PC-9 (cell line): ENCODE results near the gene XYLB. TPM values are rescaled to one million over a fixed set of nuclear protein-coding genes. Genes with fewer than 3 reads are reported as not detected.

ENCODE experiments used
- BruUV-seq: library from RNA; stranded (reverse); fragments of 400-500 nt; replicated peaks from 2 replicates; lab custom pipeline; 2021; lab: Mats Ljungman, UMichigan
- CTCF ChIA-PET: fragments of 300-600 bp; sonication (Branson Sonifier 250); formaldehyde crosslinking; loops from one replicate; lab custom pipeline; 2022; ENCODE audit warnings: antibody characterized with exemption; lab: Charles Lee
- POLR2A ChIA-PET: fragments of 300-600 bp; sonication (Branson Sonifier 250); formaldehyde crosslinking; loops from one replicate; lab custom pipeline; 2022; ENCODE audit warnings: antibody characterized with exemption; ENCODE audit not compliant: unreplicated experiment; lab: Charles Lee
- DNase-seq, 2 experiments: peaks; one replicate each; pipeline versions ENCODE4 v3.0.0 to v3.0.0-alpha.2; 2015 to 2022; ENCODE audit warnings: mixed read lengths in 1 of 2
- H2AFZ ChIP-seq: fragments of 200-600 bp; sonication (generic); 2 replicates; pipeline ENCODE4 v1.8.1; 2017; ENCODE audit warnings: antibody characterized with exemption
- H3F3A ChIP-seq: fragments of 200-600 bp; sonication (generic); 2 replicates; pipeline ENCODE4 v1.8.1; 2017; ENCODE audit warnings: antibody characterized with exemption, mild to moderate bottlenecking, low read depth; ENCODE audit not compliant: insufficient read depth
- H3K27ac ChIP-seq: fragments of 200-600 bp; sonication (generic); 2 replicates; pipeline ENCODE4 v1.6.1; 2016; ENCODE audit warnings: mixed run types
- H3K27me3 ChIP-seq: fragments of 200-600 bp; sonication (generic); 2 replicates; pipeline ENCODE4 v1.6.1; 2016; ENCODE audit warnings: low read depth, mixed run types; ENCODE audit not compliant: insufficient read depth
- H3K36me3 ChIP-seq: fragments of 200-600 bp; sonication (generic); 2 replicates; pipeline ENCODE4 v1.6.1; 2016; ENCODE audit warnings: low read depth, mixed run types
- H3K4me1 ChIP-seq: fragments of 200-600 bp; sonication (generic); replicated peaks from 2 replicates; pipeline ENCODE4 v1.6.1; 2016; ENCODE audit warnings: mixed run types; ENCODE audit not compliant: insufficient read depth
- H3K4me2 ChIP-seq: fragments of 200-600 bp; sonication (generic); 2 replicates; pipeline ENCODE4 v1.6.1; 2017; ENCODE audit warnings: mixed run types
- H3K4me3 ChIP-seq: fragments of 200-600 bp; sonication (generic); 2 replicates; pipeline ENCODE4 v1.6.1; 2016; ENCODE audit warnings: mixed run types
- H3K79me2 ChIP-seq: fragments of 200-600 bp; sonication (generic); 2 replicates; pipeline ENCODE4 v1.6.1; 2017; ENCODE audit warnings: low read depth, mixed run types
- H3K9me2 ChIP-seq: fragments of 200-600 bp; sonication (generic); 2 replicates; pipeline ENCODE4 v1.8.1; 2017; ENCODE audit warnings: mild to moderate bottlenecking; ENCODE audit not compliant: insufficient read depth
- H3K9me3 ChIP-seq: fragments of 200-600 bp; sonication (generic); 2 replicates; pipeline ENCODE4 v1.8.1; 2016; ENCODE audit warnings: low read depth; ENCODE audit not compliant: insufficient read depth
- H4K20me1 ChIP-seq: fragments of 200-600 bp; sonication (generic); 2 replicates; pipeline ENCODE4 v1.8.1; 2017; ENCODE audit not compliant: insufficient read depth
- EZH2 ChIP-seq: fragments of 200-600 bp; sonication (generic); IDR thresholded peaks from 2 replicates; pipeline ENCODE4 v1.8.0; 2017; ENCODE audit warnings: antibody characterized with exemption, low read depth
- intact Hi-C: fragments of 100-400 bp; cut with micrococcal nuclease; formaldehyde crosslinking; loops from one replicate; pipeline ENCODE4 v1.10.0; 2022; ENCODE audit not compliant: unreplicated experiment
- total RNA-seq: library from RNA; stranded (reverse); gene quantifications from 2 replicates; pipeline ENCODE4 v1.2.3, GENCODE V29; 2021
- TF ChIP-seq, protein P1 (sequence below): fragments of 200-600 bp; sonication (generic); conservative IDR thresholded peaks from 2 replicates; pipeline ENCODE4 v1.6.1; 2017; ENCODE audit warnings: mixed run types, antibody characterized with exemption, mild to moderate bottlenecking, moderate library complexity

The XYLB gene
- total RNA-seq, 1 experiment from 2014 or later: 2.4 TPM

DNA sequence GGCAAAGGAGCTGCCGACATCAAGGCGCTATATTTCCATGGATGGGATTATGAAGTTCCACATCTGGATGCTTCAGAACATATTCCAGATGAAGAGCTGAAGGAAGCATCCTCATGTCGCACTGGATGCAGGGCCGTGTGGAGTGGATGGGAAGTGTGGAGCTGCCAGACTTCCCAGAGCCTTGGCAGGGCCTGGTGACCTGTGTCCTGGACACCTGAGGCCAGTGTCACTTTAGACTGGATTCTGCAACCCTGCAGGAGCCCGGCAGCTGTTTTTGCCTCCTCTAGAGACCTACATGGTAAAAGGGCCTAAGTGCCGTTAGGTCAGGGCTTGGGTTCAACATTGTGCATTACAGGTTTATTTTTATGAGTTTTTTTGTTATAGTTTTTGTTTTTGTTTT is 11.3 kb upstream of the XYLB start:
- no peaks in the 10 kb centered on the region for H3K36me3 ChIP-seq
- no TSS peak for BruUV-seq
- H3K9me2 ChIP-seq: peaks cover 4% of the 10 kb centered on the region; the same call in 1 of the 2 replicates
- no peaks in the 10 kb centered on the region for H3F3A ChIP-seq
- no peaks in the 10 kb centered on the region for H3K79me2 ChIP-seq
- POLR2A ChIA-PET: no interaction called here
- TF ChIP-seq, protein P1, sequence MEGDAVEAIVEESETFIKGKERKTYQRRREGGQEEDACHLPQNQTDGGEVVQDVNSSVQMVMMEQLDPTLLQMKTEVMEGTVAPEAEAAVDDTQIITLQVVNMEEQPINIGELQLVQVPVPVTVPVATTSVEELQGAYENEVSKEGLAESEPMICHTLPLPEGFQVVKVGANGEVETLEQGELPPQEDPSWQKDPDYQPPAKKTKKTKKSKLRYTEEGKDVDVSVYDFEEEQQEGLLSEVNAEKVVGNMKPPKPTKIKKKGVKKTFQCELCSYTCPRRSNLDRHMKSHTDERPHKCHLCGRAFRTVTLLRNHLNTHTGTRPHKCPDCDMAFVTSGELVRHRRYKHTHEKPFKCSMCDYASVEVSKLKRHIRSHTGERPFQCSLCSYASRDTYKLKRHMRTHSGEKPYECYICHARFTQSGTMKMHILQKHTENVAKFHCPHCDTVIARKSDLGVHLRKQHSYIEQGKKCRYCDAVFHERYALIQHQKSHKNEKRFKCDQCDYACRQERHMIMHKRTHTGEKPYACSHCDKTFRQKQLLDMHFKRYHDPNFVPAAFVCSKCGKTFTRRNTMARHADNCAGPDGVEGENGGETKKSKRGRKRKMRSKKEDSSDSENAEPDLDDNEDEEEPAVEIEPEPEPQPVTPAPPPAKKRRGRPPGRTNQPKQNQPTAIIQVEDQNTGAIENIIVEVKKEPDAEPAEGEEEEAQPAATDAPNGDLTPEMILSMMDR: no peak
- TF ChIP-seq EZH2: no peak
- no peak for DNase-seq
- H3K9me3 ChIP-seq: no peaks in the 10 kb centered on the region
- H4K20me1 ChIP-seq: no peaks in the 10 kb centered on the region
- no peak overlapping the region for H3K27ac ChIP-seq
- no peak overlapping the region for H2AFZ ChIP-seq
- CTCF ChIA-PET: no interaction called here
- no peaks in the 10 kb centered on the region for H3K4me1 ChIP-seq
- H3K4me2 ChIP-seq: no peak overlapping the region
- H3K27me3 ChIP-seq: no peaks in the 10 kb centered on the region
- intact Hi-C loops: no loop called here
- no peak overlapping the region for H3K4me3 ChIP-seq

DNA sequence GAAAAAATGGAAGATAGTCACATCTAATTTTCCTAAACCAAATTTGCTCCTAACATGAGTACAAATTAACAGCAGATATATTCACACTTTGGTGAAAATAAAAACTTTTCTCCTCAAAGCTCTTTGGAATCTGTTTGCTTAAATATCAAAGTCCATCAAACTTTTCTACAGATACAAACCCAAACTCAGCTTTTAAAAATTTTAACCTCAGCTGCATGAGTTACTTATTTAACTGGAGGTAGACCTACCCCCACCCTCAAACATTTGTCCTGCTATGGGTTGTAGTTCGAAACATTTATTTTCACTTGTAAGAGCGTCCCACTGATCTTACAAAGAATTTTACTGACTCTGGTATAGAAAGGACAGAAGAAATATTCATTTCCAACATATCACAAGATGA is 8.9 kb upstream of the XYLB start:
- BruUV-seq: no TSS peak
- intact Hi-C loops: no loop called here
- Histone ChIP-seq H3K36me3 (no peaks in the 10 kb centered on the region), H3K79me2 (no peaks in the 10 kb centered on the region), H3K9me2 (peaks cover 4% of the 10 kb centered on the region; the same call in 1 of the 2 replicates), H4K20me1 (no peaks in the 10 kb centered on the region), H3K4me1 (no peaks in the 10 kb centered on the region), H3K9me3 (no peaks in the 10 kb centered on the region), H3F3A (no peaks in the 10 kb centered on the region), H3K27me3 (no peaks in the 10 kb centered on the region), H3K4me2 (no peak overlapping the region), H3K4me3 (no peak overlapping the region), H3K27ac (no peak overlapping the region), H2AFZ (no peak overlapping the region)
- no peak for DNase-seq
- ChIA-PET POLR2A (no interaction called here), CTCF (no interaction called here)
- TF ChIP-seq, protein P1: no peak
- no peak for TF ChIP-seq EZH2

DNA sequence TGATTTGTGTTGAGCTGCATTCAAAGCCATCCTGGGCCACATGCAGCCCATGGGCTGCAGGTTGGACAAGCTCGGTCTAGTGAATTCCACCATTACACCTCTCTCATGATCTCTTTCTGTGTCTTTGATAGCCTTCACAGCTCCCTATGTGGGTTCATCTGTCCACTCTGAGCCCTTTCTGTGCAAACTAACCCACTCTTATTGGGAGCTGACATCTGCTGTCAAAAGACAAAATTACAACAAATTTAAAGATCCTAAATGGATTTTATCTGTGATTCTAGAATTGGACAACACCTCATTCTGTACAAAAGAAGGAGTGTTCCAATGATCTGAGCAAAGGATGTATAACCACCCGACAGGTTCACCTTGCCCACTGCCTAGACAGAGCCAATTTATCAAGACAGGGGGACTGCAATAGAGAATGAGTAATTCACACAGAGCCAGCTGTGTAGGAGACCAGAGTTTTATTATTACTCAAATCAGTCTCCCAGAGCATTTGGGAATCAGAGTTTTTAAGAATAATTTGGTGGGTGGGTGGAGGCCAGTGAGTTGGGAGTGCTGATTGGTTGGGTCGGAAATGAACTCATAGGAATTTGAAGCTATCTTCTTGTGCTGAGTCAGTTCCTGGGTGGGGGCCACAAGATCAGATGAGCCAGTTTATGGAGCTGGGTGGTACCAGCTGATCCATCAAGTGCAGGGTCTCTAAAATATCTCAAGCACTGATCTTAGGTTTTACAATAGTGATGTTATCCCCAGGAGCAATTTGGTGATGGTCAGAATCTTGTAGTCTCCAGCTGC is 2.6 kb upstream of the XYLB start:
- POLR2A ChIA-PET: no interaction called here
- no peak overlapping the region for H3K4me2 ChIP-seq
- CTCF ChIA-PET: interaction anchor here (0.6 kb wide), 1 partner anchor 264 kb away, joined by 4 read pairs; no protein-coding TSS in a partner anchor

More for the DNA sequence above, 2.6 kb upstream of the XYLB start:
- Histone ChIP-seq H3F3A (peaks cover 5% of the 10 kb centered on the region; the same call in 1 of the 2 replicates), H4K20me1 (no peaks in the 10 kb centered on the region), H3K27me3 (no peaks in the 10 kb centered on the region), H3K27ac (no peak overlapping the region), H3K9me3 (no peaks in the 10 kb centered on the region), H3K79me2 (0 out of 2 replicates have a peak, but pooled peaks cover 11% of the 10 kb centered on the region), H3K4me1 (peaks cover 11% of the 10 kb centered on the region), H3K4me3 (no peak overlapping the region), H3K9me2 (no peaks in the 10 kb centered on the region), H3K36me3 (no peaks in the 10 kb centered on the region), H2AFZ (no peak overlapping the region)
- intact Hi-C loops: loop anchor here (10.0 kb wide), 2 partner anchors 111 to 339 kb away; partner anchors contain the start of gene ACVR2B
- no TSS peak for BruUV-seq
- TF ChIP-seq EZH2: no peak
- TF ChIP-seq, protein P1: no peak
- no peak for DNase-seq
